ENCODE measurements around the gene UNC119. TPM values are rescaled to one million over a fixed set of nuclear protein-coding genes. Genes with fewer than 3 reads are reported as not detected.

The UNC119 gene
- polyA plus RNA-seq, 1 experiment = 54.3 TPM

- POLR2A ChIA-PET = interaction anchor here (1.0 kb wide), 1 partner anchor 29 kb away, joined by 3 read pairs; no protein-coding TSS in a partner anchor
- H3K9me3 ChIP-seq (ENCODE audit: control insufficient read depth, insufficient read depth, low read length) = no peaks in the 10 kb centered on the region; the same call in 1 of the 2 replicates
- no peak overlapping the region for H3K27ac ChIP-seq (ENCODE audit: low read depth, low read length)
- TF ChIP-seq, protein P1, sequence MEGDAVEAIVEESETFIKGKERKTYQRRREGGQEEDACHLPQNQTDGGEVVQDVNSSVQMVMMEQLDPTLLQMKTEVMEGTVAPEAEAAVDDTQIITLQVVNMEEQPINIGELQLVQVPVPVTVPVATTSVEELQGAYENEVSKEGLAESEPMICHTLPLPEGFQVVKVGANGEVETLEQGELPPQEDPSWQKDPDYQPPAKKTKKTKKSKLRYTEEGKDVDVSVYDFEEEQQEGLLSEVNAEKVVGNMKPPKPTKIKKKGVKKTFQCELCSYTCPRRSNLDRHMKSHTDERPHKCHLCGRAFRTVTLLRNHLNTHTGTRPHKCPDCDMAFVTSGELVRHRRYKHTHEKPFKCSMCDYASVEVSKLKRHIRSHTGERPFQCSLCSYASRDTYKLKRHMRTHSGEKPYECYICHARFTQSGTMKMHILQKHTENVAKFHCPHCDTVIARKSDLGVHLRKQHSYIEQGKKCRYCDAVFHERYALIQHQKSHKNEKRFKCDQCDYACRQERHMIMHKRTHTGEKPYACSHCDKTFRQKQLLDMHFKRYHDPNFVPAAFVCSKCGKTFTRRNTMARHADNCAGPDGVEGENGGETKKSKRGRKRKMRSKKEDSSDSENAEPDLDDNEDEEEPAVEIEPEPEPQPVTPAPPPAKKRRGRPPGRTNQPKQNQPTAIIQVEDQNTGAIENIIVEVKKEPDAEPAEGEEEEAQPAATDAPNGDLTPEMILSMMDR (IDR thresholded peaks at IDR 0.05; ENCODE audit: low read depth, low read length) = no peak
- H3K27me3 ChIP-seq (ENCODE audit: control insufficient read depth, insufficient read depth, low read length) = peaks cover 75% of the 10 kb centered on the region
- no peak overlapping the region for H3K4me3 ChIP-seq (ENCODE audit: low read depth, low read length)
- DNase-seq (ENCODE audit: low read depth, low spot score) = no peak
- CTCF ChIA-PET = interaction anchor here (0.7 to 2.5 kb wide), 5 partner anchors 9 to 95 kb away, joined by 3 to 19 read pairs (median 7); no protein-coding TSS in a partner anchor
Observed at GRCh38 chr17:28503420-28503819, 49.0 kb downstream of the UNC119 start.

GRCh38 chr17:28501421-28502284 is 50.8 kb downstream of the UNC119 start:
- POLR2A ChIA-PET = no interaction called here
- CTCF ChIA-PET = no interaction called here
- TF ChIP-seq, protein P1 (IDR thresholded peaks at IDR 0.05; ENCODE audit: low read depth, low read length) = no peak

GRCh38 chr17:28500712-28501379 is 51.6 kb downstream of the UNC119 start:
- Histone ChIP-seq H3K27me3 (ENCODE audit: control insufficient read depth, insufficient read depth, low read length) (peaks cover 57% of the 10 kb centered on the region), H3K4me3 (ENCODE audit: low read depth, low read length) (no peak overlapping the region), H3K27ac (ENCODE audit: low read depth, low read length) (no peak overlapping the region), H3K9me3 (ENCODE audit: control insufficient read depth, insufficient read depth, low read length) (no peaks in the 10 kb centered on the region; the same call in 1 of the 2 replicates)
- ChIA-PET POLR2A (no interaction called here), CTCF (no interaction called here)
- DNase-seq (ENCODE audit: low read depth, low spot score) = no peak
- TF ChIP-seq, protein P1 (IDR thresholded peaks at IDR 0.05; ENCODE audit: low read depth, low read length) = no peak

More at GRCh38 chr17:28501421-28502284, 50.8 kb downstream of the UNC119 start:
- H3K27me3 ChIP-seq (ENCODE audit: control insufficient read depth, insufficient read depth, low read length) = peaks cover 65% of the 10 kb centered on the region
- no peaks in the 10 kb centered on the region; the same call in 1 of the 2 replicates for H3K9me3 ChIP-seq (ENCODE audit: control insufficient read depth, insufficient read depth, low read length)
- DNase-seq (ENCODE audit: low read depth, low spot score) = no peak
- no peak overlapping the region for H3K4me3 ChIP-seq (ENCODE audit: low read depth, low read length)
- no peak overlapping the region for H3K27ac ChIP-seq (ENCODE audit: low read depth, low read length)

- TF ChIP-seq, protein P1 (IDR thresholded peaks at IDR 0.05; ENCODE audit: low read depth, low read length) = no peak
- ChIA-PET CTCF (interaction anchor here (1.1 kb wide), 1 partner anchor 83 kb away, joined by 3 read pairs; no protein-coding TSS in a partner anchor), POLR2A (no interaction called here)
- Histone ChIP-seq H3K27me3 (ENCODE audit: control insufficient read depth, insufficient read depth, low read length) (peaks cover 48% of the 10 kb centered on the region), H3K9me3 (ENCODE audit: control insufficient read depth, insufficient read depth, low read length) (no peaks in the 10 kb centered on the region; the same call in 1 of the 2 replicates), H3K27ac (ENCODE audit: low read depth, low read length) (no peak overlapping the region), H3K4me3 (ENCODE audit: low read depth, low read length) (no peak overlapping the region)
- no peak for DNase-seq (ENCODE audit: low read depth, low spot score)
Observed at GRCh38 chr17:28499684-28500357, 52.6 kb downstream of the UNC119 start.
